Hepatocyte (in vitro differentiated cells): ENCODE data around the gene EFHC2.

Experiments
- CTCF ChIP-seq: fragments of 200-600 bp; sonication (generic); IDR thresholded peaks from 2 replicates; pipeline ENCODE4 v1.5.1; 2016; ENCODE audit warnings: antibody characterized with exemption, mild to moderate bottlenecking; ENCODE audit not compliant: poor library complexity
- EZH2 ChIP-seq: fragments of 200-600 bp; sonication (generic); IDR thresholded peaks from 2 replicates; pipeline ENCODE4 v1.6.1; 2016; ENCODE audit warnings: antibody characterized with exemption, mild to moderate bottlenecking, borderline replicate concordance
- EZH2phosphoT487 ChIP-seq: fragments of 200-600 bp; sonication (generic); IDR thresholded peaks from one replicate; pipeline ENCODE4 v1.6.1; 2018; ENCODE audit warnings: antibody characterized with exemption, mild to moderate bottlenecking, low read depth, moderate library complexity; ENCODE audit not compliant: unreplicated experiment, severe bottlenecking

GRCh38 chrX:44244008-44244407, 99.5 kb downstream of the EFHC2 start:
- TF ChIP-seq CTCF (peak; percentile 53), EZH2 (no peak), EZH2phosphoT487 (no peak)
